ENCODE data around the gene BBS4. TPM values are rescaled to one million over a fixed set of nuclear protein-coding genes. Genes with fewer than 3 reads are reported as not detected.
"Not testable (repeated sequence)": the region's sequence is repeated elsewhere in the genome, so short reads cannot be mapped to it uniquely, and the experiment has no call there.

Gene BBS4
- total RNA-seq, 2 experiments from 2014 or later = 17.1 to 19.3 TPM

GRCh38 chr15:72725851-72726250, 39.8 kb downstream of the BBS4 start:
- POLR2A ChIA-PET; H3K36me3 Mint-ChIP-seq; ATAC-seq (ENCODE audit: low read depth): not testable (repeated sequence)

GRCh38 chr15:72727154-72727553, 41.1 kb downstream of the BBS4 start:
- peaks cover 1% of the 10 kb centered on the region for H3K4me1 Mint-ChIP-seq
- H3K4me3 Mint-ChIP-seq = no peak overlapping the region
- H3K27ac Mint-ChIP-seq = no peak overlapping the region
- POLR2A ChIA-PET = no interaction called here
- ATAC-seq (ENCODE audit: low read depth) (no peak), DNase-seq (no peak)
- H3K9me3 Mint-ChIP-seq = no peaks in the 10 kb centered on the region
- H3K36me3 Mint-ChIP-seq = peaks cover 12% of the 10 kb centered on the region
- no peaks in the 10 kb centered on the region for H3K27me3 Mint-ChIP-seq

More at GRCh38 chr15:72725851-72726250, 39.8 kb downstream of the BBS4 start:
- DNase-seq, H3K27ac Mint-ChIP-seq, H3K4me1 Mint-ChIP-seq, H3K4me3 Mint-ChIP-seq, H3K9me3 Mint-ChIP-seq, H3K27me3 Mint-ChIP-seq: not testable (repeated sequence)

DNA sequence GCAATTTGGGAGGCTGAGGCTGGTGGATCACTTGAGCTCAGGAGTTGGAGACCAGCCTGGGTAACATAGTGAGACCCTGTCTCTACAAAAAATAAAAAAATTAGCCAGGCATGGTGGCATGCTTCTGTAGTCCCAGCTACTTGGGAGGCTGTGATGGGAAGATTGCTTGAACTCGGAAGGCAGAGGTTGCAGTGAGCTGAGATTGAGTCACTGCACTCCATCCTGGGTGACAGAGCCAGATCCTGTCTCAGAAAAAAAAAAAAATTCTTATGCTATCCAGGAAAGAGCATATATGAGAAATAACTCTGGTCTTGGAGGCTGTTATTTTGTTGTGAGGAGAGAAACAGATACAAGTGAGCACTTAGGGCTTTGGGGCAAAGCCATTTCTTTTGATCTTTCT, 42.2 kb downstream of the BBS4 start:
- POLR2A ChIA-PET; H3K27me3 Mint-ChIP-seq; H3K4me1 Mint-ChIP-seq; ATAC-seq (ENCODE audit: low read depth); H3K4me3 Mint-ChIP-seq; H3K27ac Mint-ChIP-seq; H3K9me3 Mint-ChIP-seq; DNase-seq: not testable (repeated sequence)
- H3K36me3 Mint-ChIP-seq = peaks cover 15% of the 10 kb centered on the region

DNA sequence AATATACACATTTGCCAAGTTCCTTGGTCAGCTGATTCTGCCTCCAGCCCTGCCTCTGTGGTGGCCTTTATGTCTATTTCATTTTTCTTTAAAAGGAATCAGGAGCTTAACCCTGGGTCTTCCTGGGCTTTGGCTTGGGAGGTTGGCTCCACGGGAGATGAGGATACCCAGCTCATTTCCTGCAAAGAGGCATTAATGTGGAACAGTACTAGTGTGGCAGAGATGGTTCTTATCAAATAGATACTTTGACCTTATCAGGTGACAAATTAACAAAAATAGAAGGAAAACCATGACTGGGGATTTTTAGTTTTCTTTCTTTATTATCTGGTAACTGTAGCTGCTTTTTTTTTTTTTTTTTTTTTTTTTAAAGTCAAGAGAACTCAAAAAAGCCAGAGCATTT, 42.8 kb downstream of the BBS4 start:
- no peaks in the 10 kb centered on the region for H3K9me3 Mint-ChIP-seq
- POLR2A ChIA-PET = interaction anchor here (0.6 kb wide), 1 partner anchor 379 kb away, joined by 5 read pairs; no protein-coding TSS in a partner anchor
- H3K27ac Mint-ChIP-seq = no peak overlapping the region
- no peaks in the 10 kb centered on the region for H3K4me1 Mint-ChIP-seq
- ATAC-seq (ENCODE audit: low read depth) = no peak
- H3K27me3 Mint-ChIP-seq = no peaks in the 10 kb centered on the region
- no peak overlapping the region for H3K4me3 Mint-ChIP-seq
- DNase-seq = no peak
- peaks cover 15% of the 10 kb centered on the region for H3K36me3 Mint-ChIP-seq

DNA sequence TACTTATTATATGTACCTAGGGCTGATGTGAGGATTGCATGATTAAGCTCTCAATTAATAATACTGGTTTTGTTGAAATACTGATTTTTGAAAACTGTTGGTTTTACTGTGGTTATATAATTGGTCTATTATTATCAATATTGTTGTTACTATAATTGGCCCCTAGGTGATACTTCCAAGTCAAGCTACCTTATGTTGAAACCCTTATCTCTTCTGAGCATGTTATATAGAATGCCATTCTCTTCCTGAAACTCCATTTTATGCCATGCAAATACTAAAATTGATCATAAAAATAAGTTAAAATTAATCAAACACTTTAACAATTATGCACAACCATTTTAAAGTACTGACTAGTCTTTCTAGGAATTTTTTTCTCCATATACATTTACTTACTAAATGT, 46.1 kb downstream of the BBS4 start:
- no peaks in the 10 kb centered on the region for H3K9me3 Mint-ChIP-seq
- peaks cover 3% of the 10 kb centered on the region for H3K4me1 Mint-ChIP-seq
- H3K27ac Mint-ChIP-seq = no peak overlapping the region
- no peak overlapping the region for H3K4me3 Mint-ChIP-seq
- H3K36me3 Mint-ChIP-seq = peaks cover 28% of the 10 kb centered on the region
- POLR2A ChIA-PET = no interaction called here
- DNase-seq (no peak), ATAC-seq (ENCODE audit: low read depth) (no peak)
- H3K27me3 Mint-ChIP-seq = no peaks in the 10 kb centered on the region

GRCh38 chr15:72732516-72732915, 46.5 kb downstream of the BBS4 start:
- ATAC-seq (ENCODE audit: low read depth) = no peak
- POLR2A ChIA-PET = no interaction called here
- H3K27ac Mint-ChIP-seq = no peak overlapping the region
- DNase-seq = no peak
- H3K9me3 Mint-ChIP-seq = no peaks in the 10 kb centered on the region
- H3K4me1 Mint-ChIP-seq = peaks cover 3% of the 10 kb centered on the region
- H3K27me3 Mint-ChIP-seq = no peaks in the 10 kb centered on the region
- H3K4me3 Mint-ChIP-seq = no peak overlapping the region
- peaks cover 30% of the 10 kb centered on the region for H3K36me3 Mint-ChIP-seq

GRCh38 chr15:72733941-72734738, 48.1 kb downstream of the BBS4 start:
- Mint-ChIP-seq H3K27me3 (no peaks in the 10 kb centered on the region), H3K4me3 (no peak overlapping the region), H3K9me3 (no peaks in the 10 kb centered on the region), H3K36me3 (peaks cover 40% of the 10 kb centered on the region), H3K27ac (no peak overlapping the region), H3K4me1 (peaks cover 6% of the 10 kb centered on the region)
- ATAC-seq (ENCODE audit: low read depth) (no peak), DNase-seq (no peak)
- POLR2A ChIA-PET = no interaction called here

GRCh38 chr15:72735111-72735510, 49.1 kb downstream of the BBS4 start:
- no peaks in the 10 kb centered on the region for H3K9me3 Mint-ChIP-seq
- POLR2A ChIA-PET = no interaction called here
- peaks cover 14% of the 10 kb centered on the region for H3K4me1 Mint-ChIP-seq
- no peak overlapping the region for H3K4me3 Mint-ChIP-seq
- no peaks in the 10 kb centered on the region for H3K27me3 Mint-ChIP-seq
- DNase-seq (no peak), ATAC-seq (ENCODE audit: low read depth) (no peak)
- peaks cover 45% of the 10 kb centered on the region for H3K36me3 Mint-ChIP-seq
- no peak overlapping the region for H3K27ac Mint-ChIP-seq

DNA sequence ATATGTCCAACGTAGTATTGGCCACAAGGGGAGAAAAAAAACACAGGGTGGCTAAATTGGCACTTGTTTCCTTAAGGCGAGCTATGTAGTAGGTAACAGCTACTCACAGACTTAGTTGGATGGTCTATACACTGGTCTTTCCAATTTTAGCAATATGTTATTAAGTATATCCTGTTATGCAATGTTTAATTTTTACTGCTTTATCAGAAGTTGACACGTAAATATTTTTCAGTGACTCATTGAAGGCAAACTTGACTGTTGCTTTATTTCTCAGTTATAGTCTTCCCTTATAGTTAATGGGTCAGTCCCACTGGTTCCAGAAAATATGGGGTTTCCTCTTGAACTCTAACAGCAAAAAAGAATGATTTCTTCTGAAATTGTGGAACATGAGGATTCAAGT, 51.1 kb downstream of the BBS4 start:
- POLR2A ChIA-PET = no interaction called here
- peaks cover 55% of the 10 kb centered on the region for H3K36me3 Mint-ChIP-seq
- DNase-seq (no peak), ATAC-seq (ENCODE audit: low read depth) (no peak)
- no peaks in the 10 kb centered on the region for H3K27me3 Mint-ChIP-seq
- peaks cover 29% of the 10 kb centered on the region for H3K4me1 Mint-ChIP-seq
- peak overlapping the region; percentile 12 for H3K27ac Mint-ChIP-seq
- peaks cover 4% of the 10 kb centered on the region for H3K9me3 Mint-ChIP-seq
- H3K4me3 Mint-ChIP-seq = no peak overlapping the region

- DNase-seq (no peak), ATAC-seq (ENCODE audit: low read depth) (no peak)
- peaks cover 56% of the 10 kb centered on the region for H3K36me3 Mint-ChIP-seq
- POLR2A ChIA-PET = no interaction called here
- no peaks in the 10 kb centered on the region for H3K27me3 Mint-ChIP-seq
- no peak overlapping the region for H3K4me3 Mint-ChIP-seq
- H3K27ac Mint-ChIP-seq = no peak overlapping the region
- peaks cover 4% of the 10 kb centered on the region for H3K9me3 Mint-ChIP-seq
- peaks cover 29% of the 10 kb centered on the region for H3K4me1 Mint-ChIP-seq
These were observed 51.7 kb downstream of the BBS4 start for GRCh38 chr15:72737723-72738122.

- POLR2A ChIA-PET = interaction anchor here (0.7 to 2.7 kb wide), 3 partner anchors 15 to 43 kb away, joined by 3 to 8 read pairs (median 5); partner anchors contain the start of gene ADPGK
- Mint-ChIP-seq H3K36me3 (peaks cover 50% of the 10 kb centered on the region), H3K27me3 (no peaks in the 10 kb centered on the region)
These were observed 54.2 kb downstream of the BBS4 start for GRCh38 chr15:72740219-72740618.

GRCh38 chr15:72749700-72750099, 63.7 kb downstream of the BBS4 start:
- ATAC-seq (ENCODE audit: low read depth) (no peak), DNase-seq (no peak)
- H3K36me3 Mint-ChIP-seq = peaks cover 31% of the 10 kb centered on the region
- H3K4me3 Mint-ChIP-seq = no peak overlapping the region
- POLR2A ChIA-PET = no interaction called here
- H3K27me3 Mint-ChIP-seq = no peaks in the 10 kb centered on the region
- peaks cover 22% of the 10 kb centered on the region for H3K4me1 Mint-ChIP-seq
- no peak overlapping the region for H3K27ac Mint-ChIP-seq
- H3K9me3 Mint-ChIP-seq = no peaks in the 10 kb centered on the region

More at GRCh38 chr15:72740219-72740618, 54.2 kb downstream of the BBS4 start:
- peak overlapping the region; percentile 90 for H3K27ac Mint-ChIP-seq
- peaks cover 4% of the 10 kb centered on the region for H3K9me3 Mint-ChIP-seq
- ATAC-seq (ENCODE audit: low read depth) (peak; percentile 74), DNase-seq (no peak)
- H3K4me3 Mint-ChIP-seq = peak overlapping the region; percentile 71
- H3K4me1 Mint-ChIP-seq = peaks cover 27% of the 10 kb centered on the region

DNA sequence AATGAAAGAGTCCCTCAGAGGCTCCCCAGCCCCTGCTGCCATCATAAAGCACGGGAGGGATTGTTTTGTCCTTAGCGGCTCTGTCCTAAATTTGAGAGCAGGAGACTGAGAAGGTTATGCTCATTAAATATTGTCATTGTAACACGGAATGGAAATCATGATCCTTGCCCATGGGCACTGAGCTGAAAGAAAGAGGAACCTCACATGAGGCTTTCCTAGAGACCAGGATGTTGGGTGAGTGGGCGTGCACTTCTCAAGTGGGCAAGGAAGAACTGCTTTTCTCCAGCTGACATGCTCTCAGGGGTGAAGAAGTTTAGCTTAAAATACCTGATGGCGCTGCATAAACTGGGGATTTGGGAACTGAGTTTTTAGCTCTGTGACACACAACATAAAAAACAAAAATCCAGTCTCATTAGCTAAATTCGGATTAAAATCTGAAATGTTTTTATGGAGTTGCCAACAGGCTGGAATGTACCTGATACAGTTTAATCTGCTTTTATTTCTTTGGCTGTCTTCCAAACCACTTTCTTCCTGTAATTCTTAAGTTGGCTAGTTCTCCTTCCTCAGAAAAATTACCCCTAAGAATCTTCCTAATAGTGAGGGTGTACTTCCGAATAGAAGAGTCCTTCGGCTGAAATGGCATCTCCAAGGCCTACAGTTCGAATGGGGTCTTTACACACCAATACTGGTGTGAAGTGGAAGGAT, 65.9 kb downstream of the BBS4 start:
- POLR2A ChIA-PET = interaction anchor here (1.4 kb wide), 1 partner anchor 31 kb away, joined by 4 read pairs; the partner anchor contains the start of gene ADPGK
- H3K4me3 Mint-ChIP-seq = no peak overlapping the region

DNA sequence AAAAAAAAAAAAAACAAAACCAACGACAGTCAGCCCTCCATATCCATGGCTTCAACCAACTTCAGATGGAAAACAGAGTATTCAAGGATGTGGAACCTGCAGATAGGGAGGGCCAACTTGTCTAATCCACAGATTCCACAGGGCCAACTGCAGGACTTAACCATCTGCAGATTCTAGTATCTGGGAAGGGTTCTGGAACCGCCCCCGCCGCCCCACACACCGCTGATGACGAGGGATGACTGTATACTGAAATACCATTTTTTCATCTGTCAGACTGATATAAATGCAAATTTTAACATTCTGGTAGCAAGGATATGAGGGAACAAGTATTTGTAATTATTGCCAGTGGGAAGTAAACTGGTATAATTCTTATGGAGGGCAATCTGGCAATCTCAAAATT, 68.1 kb downstream of the BBS4 start:
- H3K9me3 Mint-ChIP-seq = no peaks in the 10 kb centered on the region
- no peaks in the 10 kb centered on the region for H3K27me3 Mint-ChIP-seq
- H3K4me1 Mint-ChIP-seq = peaks cover 22% of the 10 kb centered on the region
- ATAC-seq (ENCODE audit: low read depth) (no peak), DNase-seq (no peak)
- H3K27ac Mint-ChIP-seq = no peak overlapping the region
- POLR2A ChIA-PET = no interaction called here
- H3K4me3 Mint-ChIP-seq = no peak overlapping the region
- H3K36me3 Mint-ChIP-seq = peaks cover 31% of the 10 kb centered on the region

More for the DNA sequence above, 65.9 kb downstream of the BBS4 start:
- DNase-seq (no peak), ATAC-seq (ENCODE audit: low read depth) (no peak)
- peaks cover 31% of the 10 kb centered on the region for H3K36me3 Mint-ChIP-seq
- no peaks in the 10 kb centered on the region for H3K27me3 Mint-ChIP-seq
- H3K4me1 Mint-ChIP-seq = peaks cover 22% of the 10 kb centered on the region
- peak overlapping the region; percentile 15 for H3K27ac Mint-ChIP-seq
- H3K9me3 Mint-ChIP-seq = no peaks in the 10 kb centered on the region
